HG03457 (cell line): ENCODE results near the gene FOXO3.

ENCODE experiments used
- ATAC-seq: cut with Tn5 transposase; IDR thresholded peaks from one replicate; pipeline ENCODE4 v1.9.1; 2021; ENCODE audit warnings: moderate number of reproducible peaks; ENCODE audit not compliant: unreplicated experiment

Gene FOXO3

DNA sequence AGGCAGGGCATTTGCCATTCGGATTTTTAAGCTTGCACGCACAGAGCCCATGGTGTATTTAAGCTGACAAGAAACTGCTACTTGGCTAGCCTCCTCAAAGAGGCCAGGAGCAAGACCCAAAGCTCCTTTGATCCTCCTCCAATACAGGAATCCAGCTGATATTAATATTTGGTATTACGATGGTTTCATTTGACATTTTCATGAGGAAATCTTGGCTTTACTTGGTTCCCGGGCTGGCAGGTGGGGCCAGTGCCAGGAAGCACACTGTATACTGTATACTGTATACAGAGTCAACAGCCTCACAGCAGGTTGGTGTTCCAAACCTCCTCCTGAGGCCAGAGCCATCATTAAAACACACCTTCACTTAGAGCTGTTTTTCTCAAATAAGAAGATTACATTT, 149.3 kb downstream of the FOXO3 start:
- no peak for ATAC-seq

DNA sequence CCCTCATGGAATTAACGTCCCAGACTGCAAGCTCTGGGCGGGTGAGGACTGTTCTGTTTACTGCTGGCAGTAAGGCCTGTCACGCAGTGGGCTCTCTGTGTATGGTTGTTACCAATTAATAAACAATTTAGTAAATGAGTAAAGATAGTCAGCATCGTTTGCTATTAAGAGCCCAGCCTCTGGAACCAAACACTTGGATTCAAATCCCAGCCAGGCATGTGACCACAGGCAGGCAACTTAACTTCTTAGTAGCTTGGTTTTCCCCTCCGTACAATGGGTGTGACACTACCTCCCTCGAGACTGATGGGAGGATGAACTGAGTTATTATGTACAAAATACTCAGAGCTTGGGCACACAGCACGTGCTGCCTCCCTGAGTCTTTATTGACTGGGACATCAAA, 149.8 kb downstream of the FOXO3 start:
- ATAC-seq, result no peak

DNA sequence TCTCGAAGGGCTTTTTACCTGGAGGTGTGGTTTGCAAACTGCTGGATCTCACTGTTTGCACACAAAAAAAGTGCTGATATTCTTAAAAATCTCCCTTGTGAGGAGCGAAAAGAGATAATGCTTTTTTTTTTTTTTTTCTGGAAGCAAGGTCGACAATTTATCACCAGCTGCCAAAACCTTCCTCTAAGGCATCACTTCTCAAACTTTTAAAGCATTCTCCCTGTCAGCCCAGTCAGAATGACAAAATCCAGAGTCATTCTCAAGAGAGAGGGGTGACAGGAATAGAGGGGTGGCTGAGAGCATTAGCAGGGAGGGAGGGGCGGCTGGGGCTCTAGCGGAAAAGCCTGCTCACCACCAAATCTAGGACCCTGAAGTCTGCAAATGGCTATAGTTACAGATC, 150.4 kb downstream of the FOXO3 start:
- ATAC-seq, result no peak

DNA sequence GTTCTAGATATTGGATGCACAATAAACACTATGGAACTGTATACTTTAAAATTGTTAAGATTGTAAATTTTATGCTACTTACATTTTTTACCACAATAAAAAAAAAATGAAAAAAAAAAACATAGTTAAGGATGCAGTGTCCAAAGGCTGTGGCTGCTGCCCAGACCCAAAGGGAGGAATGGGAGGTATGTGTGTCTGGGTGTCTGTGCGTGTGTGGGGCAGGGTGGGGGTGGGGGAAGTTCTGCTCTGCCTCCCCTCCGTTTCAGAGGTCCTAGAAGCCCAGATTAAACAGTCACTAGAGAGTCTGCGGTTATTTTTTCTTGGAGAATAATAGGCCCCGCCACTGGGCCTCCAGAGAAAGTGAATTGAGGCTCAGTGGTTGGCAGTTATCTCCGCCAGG, 151.1 kb downstream of the FOXO3 start:
- no peak for ATAC-seq

DNA sequence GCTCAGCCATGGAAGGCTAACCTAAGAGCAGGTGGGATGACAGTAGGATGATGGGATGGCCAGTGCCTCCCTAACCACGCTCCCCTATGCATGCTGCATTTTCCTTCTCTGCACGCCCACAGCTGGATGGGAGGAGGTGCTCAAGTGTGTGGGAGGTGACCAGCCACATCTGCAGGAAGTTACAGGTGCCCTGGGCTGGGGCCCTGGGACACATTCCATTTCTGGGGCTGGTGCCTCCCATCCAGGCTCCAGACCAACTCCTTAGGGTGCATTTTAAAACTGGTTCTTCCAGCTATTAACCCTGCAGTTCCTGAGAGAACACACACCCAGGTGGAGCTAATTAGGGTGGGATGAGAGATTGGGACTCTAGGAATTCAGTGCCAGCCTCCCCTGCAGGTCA, 152.2 kb downstream of the FOXO3 start:
- ATAC-seq, result no peak

DNA sequence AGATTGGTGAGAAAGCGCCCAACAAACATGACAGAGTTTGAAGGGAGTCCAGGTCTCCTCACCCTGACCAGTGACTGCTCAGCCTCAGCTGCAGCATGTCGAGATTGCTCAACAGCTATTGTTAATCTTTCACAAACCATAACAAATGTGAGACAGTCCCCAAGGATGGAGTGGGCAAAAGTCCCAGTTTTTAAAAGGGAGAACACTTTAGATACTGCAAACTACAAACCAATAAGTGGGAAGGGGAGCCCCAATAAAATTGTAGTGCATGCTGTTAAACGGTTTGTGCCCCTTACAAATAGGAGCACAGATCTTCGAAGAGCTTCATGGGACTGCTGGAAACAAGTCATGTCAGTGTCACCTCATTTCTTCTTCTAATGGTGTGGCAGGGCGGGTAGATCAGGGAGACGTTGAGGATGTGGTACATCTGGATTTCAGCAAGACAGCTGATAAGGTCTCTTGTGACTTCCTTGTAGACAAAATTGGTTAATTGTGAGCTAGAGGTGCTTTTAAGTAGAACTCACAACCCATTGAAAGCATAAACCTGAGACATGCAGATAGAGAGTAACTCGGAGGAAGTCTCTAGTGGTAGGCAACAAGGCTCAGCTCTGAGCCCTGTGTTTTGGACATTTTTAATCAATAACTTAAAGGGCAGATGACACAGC, 153.5 kb downstream of the FOXO3 start:
- no peak for ATAC-seq

DNA sequence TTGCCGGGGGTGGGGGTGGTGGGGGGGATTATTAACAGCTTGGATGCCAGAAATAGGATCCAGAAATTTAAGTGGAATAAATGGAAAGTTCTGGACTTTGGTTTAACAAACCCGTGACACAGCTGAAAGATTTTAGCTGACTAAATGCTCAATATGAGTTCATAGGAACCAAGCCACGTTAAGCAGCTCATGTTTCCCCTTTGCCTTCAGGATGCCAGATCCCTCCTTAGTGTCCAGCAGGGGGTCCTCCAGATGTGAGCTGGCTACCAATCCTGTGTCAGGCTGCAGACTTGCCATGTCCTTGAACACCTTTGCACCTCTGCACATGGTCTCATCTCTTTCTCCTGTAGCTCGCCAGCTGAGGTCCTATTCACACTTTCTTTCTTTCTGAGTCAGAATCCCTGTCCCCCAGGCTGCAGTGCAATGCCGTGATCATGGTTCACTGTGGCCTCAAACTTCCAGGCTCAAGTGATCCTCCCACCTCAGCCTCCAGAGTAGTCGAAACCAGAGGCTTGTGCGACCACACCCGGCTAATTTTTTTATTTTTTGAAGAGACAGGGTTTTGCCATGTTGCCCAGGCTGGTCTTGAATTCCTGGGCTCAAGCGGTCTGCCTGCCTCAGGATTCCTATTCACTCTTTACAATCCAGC, 154.2 kb downstream of the FOXO3 start:
- no peak for ATAC-seq

DNA sequence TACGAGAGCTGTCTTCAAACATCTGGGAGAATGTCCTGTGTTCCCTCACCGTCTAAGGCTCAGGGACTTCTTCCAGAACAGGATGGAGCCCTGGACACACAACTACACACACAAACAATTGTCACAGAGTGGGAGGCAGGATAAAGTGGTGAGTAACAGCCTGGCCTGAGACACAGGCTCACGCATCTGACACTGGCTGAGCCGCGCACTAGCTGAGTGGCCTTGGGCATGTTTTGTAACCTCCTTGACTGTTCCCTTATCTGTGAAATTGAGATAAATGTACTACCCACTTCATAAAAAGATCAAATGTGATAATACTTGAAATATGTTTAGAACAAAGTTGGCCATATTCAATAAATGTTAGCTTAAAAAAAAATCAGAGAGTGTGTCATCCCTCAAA, 155.1 kb downstream of the FOXO3 start:
- ATAC-seq, result no peak

DNA sequence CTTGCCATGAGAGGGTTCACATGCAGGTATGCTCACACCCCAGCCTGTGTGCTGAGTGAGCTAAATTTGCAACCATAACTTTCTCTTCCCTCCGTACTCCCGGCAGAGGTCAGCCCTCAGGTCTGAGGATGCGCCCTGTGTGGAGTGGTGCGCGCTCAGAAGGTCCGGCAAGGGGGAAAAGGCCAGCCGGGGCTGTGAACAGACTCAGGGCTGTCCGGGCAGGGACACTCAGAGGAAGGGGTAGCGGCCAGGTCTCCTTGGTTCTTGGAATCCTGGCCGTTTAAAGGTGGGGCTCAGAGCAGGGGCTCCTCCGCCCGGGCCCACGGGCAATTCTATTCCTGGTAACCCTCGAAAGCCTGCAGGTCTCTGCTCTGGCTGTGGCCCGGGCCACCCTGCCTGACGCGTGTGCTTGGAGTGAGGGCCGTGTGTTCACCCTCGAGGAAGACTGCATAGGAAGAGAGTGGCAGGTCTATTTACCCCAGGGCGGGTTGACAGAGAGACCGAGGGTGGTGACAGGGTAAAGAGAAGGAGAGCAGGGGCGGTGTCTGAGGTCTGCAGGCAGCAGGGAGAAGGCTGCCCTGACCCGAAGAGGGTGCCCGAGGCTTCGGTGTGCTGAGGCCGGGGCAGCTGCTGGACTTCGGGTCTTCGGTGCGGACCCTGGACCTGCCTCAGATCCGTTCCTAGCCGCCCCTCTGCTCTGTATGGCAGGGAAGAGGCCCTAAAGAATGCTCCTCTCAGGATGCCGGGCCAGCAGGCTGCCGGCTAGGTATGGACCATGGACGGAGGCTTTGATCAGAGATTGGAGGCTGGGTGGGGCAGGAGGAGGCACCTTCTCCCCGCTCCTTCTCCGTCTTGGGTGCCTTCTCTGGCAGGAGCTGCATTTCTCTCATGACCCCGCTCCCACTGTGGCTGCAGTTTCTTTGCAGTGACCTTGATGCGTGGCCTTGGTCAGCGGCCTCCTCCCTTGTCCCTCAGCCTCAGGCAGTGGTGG, 156.4 kb downstream of the FOXO3 start:
- no peak for ATAC-seq

DNA sequence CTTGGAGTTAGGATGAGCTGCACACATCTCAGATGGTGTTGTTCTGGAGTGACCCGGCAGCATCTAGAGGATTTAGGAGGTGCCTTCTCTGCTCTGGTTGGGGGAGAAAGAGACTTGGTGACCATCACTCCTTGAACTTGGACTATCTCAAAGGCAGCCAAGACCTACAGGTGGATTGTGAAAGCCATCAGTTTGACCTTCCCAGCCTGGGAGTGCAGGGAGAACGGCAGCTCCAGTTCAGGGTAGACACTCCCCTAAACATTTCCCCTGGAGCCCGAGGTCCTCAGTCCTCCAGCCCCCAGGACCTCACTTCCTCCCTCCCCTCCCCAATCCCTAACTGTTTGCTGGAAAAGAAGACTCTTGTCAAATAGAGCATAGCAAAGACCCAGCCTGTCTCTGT, 158.8 kb downstream of the FOXO3 start:
- no peak for ATAC-seq

DNA sequence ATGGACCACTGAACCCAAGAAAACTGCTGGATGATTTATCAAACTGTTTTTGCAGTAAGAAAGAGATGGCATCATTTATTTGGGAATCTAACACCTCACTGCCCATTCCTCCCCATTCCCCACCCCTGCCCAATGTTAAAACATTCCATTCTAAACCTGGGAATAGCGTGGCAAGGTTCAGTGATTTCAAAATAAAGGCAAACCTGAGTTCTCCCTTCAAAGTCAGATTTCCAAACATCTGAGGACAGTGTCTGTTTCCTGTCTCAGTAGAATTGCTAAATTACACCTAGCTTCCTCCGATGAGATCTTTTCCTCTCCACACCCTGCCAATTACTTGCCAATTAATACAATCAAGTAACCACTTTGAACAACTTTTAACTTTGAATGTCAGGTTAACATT, 160.1 kb downstream of the FOXO3 start:
- ATAC-seq, result no peak

DNA sequence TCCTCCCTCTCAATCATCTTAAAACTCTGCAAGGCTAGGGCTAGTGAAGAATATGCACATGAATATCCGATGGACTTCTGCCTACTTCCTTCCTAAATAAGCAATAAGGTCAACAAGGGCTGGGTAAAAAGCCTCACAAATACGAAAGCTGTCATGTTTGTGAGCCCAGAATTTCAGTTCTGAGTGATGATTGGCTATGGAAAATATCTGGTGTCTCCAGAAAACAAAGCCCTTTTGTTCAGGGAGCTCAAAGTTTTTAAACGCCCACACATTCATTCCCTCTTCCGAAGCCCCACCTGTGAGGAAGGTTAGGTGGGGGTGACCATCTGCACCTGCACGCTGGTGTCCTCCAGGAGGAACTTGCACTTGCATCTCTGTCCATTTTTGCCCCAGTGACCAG, 160.6 kb downstream of the FOXO3 start:
- no peak for ATAC-seq

DNA sequence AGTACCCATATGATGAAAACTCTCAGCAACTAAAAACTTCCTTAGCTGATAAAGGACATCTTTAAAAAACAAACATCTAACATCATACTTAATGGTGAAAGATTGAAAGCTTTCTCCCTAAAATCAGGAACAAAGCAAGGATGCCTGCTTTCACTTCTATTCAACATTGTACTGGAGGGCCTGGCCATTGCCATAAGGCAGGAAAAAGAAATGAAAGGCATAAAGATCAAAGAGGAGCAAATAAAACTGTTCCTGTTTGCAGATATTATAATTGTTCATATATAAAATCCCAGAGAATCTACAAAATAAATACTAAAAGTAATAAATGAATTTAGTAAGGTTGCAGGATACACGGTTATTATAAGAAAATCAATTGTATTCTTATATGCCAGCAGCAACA, 162.9 kb downstream of the FOXO3 start:
- no peak for ATAC-seq

DNA sequence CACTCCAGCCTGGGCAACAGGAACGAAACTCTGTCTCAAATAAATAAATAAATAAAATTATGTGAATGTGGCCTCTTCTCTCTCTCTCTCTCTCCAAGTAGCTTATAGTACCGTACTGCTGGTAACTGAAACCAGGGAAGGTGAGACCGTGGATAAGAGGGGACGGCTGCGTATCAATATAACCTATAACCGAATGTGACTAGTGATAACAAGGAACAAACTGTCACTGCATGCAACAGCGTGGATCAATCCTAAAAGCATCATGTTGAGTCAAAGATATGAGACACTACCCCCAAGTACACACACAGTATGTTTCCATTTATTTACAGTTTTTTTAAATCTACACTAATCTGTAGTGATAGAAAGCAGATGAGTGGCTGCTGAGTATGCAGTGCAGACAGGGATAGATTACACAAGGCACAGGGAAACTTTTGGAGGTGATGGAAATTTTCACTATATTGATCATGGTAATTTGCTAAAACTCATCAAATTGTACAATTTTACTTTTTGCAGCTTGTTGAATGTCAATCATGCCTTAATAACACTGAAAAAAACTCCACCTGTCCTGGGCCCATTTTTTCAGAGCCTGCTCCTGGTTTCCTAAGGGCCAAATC, 166.1 kb downstream of the FOXO3 start:
- no peak for ATAC-seq

DNA sequence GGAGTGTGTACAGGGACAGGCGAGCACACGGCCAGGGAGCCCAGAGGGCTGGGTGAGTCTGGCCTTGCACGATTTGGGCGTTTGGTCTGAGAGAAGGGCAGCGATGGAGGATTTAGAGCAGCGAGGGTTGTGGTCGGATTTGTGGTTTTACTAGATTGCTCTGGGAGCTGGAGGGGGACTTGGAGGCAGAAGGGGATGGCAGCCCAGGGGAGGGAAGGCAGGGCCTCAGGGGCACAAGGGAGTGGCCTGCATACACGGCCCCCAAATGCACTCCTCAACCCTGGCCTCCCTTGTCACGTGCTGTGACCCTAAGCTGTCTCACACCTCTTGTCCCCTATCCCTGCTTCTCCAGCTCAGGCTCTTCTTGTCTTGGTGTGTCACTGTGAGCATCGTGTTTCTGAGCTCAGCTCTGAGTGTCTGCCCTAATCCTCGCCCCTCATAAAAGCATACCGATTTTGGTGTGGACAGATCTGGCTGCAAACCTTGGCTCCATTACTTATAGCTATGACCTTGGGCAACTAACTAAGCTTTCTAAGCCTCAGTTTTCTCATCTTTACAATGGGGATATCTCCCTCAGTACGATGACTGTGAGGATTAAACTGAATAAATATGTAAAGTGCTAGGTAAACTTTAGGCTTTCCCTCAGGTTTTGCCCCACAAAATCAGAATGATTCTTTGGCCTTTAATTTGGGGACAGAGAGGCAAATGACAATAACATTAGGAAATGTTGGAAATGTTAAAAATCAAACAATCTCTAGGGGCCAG, 167.4 kb downstream of the FOXO3 start:
- ATAC-seq, result no peak

DNA sequence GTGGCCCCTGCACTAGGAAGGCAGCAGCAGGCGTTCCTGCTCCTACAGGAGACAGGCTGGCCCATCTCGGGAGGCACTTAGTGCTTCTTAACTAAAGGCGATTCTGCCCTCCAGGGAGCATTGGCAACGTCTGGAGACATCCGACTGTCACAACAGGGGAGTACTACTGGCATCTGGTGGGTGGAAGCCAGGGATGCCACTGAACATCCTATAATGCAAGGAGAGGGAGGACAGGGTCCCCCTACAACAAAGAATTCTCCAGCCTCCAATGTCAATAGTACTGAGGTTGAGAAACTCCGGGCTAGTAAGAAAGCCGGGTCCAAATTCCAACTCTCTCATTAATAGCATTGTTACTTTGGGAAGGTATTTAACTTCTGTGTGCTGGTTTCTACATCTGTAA, 168.1 kb downstream of the FOXO3 start:
- ATAC-seq, result no peak

DNA sequence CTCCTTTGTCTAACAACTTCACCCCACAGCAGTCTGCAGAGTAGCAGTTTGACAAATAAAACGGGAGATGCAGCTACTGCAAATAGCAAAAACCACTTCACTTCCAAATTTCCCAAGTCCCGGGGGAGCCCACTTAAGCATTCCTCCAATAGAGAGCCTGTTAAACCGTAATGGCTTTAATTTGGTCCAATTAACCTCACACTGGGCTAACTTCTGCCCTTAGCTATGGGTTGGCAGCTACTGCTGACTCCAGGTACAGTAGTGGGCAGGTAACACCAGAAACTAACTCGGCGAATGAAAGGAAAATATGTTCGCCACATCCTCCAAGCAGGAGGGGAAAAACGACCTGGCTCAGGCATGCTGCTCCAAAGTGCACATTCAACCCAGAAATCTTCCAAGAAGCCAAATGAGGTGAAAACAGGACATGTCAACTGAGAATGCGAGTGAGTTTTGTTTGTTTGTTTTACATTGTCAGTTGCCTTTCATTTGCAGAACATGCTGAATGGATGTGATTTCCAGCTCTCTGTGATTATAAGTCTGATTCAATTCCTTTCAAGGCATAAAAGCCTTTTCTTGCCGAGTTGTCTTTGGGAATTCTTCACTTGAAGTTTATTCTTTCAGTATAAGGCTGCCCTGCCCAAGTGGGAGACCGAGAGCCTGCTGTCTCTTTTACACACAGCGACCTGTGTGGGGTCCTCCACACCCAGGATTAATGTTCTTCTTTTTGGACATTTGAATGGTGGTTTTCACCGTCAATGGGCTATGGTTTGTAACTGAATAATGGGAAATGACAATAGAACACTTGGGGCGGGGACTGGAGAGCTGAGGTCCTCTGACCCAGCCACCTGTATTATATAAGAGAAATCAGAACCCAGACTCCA, 170.2 kb downstream of the FOXO3 start:
- ATAC-seq, result no peak

DNA sequence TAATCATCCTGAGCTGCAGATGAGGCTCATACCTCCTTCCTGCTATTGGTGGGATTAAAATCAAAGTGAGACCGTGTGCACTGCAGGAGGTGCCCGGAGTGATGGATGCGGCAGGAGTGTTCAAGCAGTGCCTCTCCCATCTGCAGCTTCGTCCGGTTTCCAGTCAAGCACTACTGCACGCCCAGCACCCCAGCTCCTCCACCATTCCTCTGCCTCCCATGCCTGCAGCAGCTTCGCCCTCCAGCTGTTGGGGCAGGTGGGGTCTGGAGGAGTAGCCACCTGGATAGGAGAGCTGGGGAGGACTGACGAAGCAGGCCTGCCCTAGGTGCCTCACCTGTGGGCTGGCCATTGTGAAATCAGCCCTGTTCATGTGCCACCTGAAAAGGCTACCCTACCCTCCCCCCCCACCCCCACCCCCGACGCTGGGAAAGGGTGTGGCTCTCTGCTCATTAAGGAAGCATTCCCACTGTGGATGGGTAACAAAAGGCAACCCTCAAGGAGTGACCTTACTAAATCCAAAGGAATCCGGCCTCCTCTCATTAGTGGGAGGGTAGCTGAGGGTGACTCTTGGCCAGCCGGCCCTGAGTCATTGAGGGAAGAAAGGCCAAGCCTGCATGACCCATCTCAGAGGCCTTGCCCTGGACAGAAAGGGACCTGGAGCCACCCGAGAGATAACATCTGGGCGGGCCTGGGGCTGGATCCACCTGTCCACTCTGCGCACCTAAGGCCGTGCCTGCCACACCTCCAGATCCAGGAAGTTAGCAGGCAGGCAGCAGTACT, 171.6 kb downstream of the FOXO3 start:
- no peak for ATAC-seq

DNA sequence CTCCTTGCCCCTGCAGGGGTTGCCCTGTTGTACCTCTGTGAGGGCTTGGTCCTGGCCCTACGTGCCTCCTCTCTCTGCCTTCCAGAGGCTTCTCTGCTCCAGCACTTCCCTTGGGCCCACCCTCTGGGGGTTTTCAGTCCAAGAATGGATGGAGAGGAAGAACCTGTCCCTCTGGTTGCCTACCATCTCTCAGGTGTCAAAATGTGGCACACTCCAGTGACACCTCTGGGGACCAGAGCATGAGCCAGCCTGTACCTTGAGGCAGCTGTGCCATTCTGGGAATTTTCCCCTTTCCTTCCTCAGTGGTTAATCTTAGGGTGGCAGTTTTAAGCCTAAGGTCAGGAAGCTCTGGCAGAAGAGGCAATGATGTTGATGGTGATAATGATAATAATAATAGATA, 172.3 kb downstream of the FOXO3 start:
- ATAC-seq, result no peak
